ENCODE results near the gene COL26A1.
A peak's percentile ranks its signal among the peaks of the same experiment; 100 is the strongest.

The COL26A1 gene

GRCh38 chr7:101405474-101406067 is 42.9 kb downstream of the COL26A1 start:
- Histone ChIP-seq H3K4me3 (no peak overlapping the region), H3K4me1 (peaks cover 0 to 8% (median 2%) of the 10 kb centered on the region in 4 donors), H3K27me3 (peaks cover 0 to 46% of the 10 kb centered on the region in 2 donors), H3K9me3 (peaks cover 6 to 24% (median 21%) of the 10 kb centered on the region in 3 donors), H3K36me3 (no peaks in the 10 kb centered on the region), H3K27ac (no peak overlapping the region)
- intact Hi-C loops (cut with DNase I; ENCODE audit: low total_unique reads) = no loop called here
- TF ChIP-seq CTCF (IDR thresholded peaks at IDR 0.05) = no peak
- no peak for DNase-seq

- Histone ChIP-seq H3K27me3 (peaks cover 0 to 48% of the 10 kb centered on the region in 2 donors), H3K4me1 (no peaks in the 10 kb centered on the region), H3K36me3 (no peaks in the 10 kb centered on the region), H3K9me3 (peaks cover 6 to 26% (median 21%) of the 10 kb centered on the region in 3 donors), H3K4me3 (no peak overlapping the region), H3K27ac (no peak overlapping the region)
- peak; percentile 35 to 57 for TF ChIP-seq CTCF (IDR thresholded peaks at IDR 0.05)
- no peak for DNase-seq
- intact Hi-C loops (cut with DNase I; ENCODE audit: low total_unique reads) = no loop called here
Observed at GRCh38 chr7:101410743-101411507, 48.2 kb downstream of the COL26A1 start.

- no peak for DNase-seq
- intact Hi-C loops (cut with DNase I; ENCODE audit: low total_unique reads) = no loop called here
- TF ChIP-seq CTCF (IDR thresholded peaks at IDR 0.05) = no peak
- Histone ChIP-seq H3K9me3 (peaks cover 6 to 26% (median 21%) of the 10 kb centered on the region in 3 donors), H3K36me3 (no peaks in the 10 kb centered on the region), H3K4me3 (no peak overlapping the region), H3K27me3 (peaks cover 0 to 42% of the 10 kb centered on the region in 2 donors), H3K4me1 (no peaks in the 10 kb centered on the region), H3K27ac (no peak overlapping the region)
Observed at GRCh38 chr7:101411508-101411874, 48.8 kb downstream of the COL26A1 start.

GRCh38 chr7:101412976-101413375 is 50.3 kb downstream of the COL26A1 start:
- Histone ChIP-seq H3K27ac (no peak overlapping the region), H3K9me3 (peaks cover 6 to 26% (median 21%) of the 10 kb centered on the region in 3 donors), H3K36me3 (no peaks in the 10 kb centered on the region), H3K4me1 (no peaks in the 10 kb centered on the region), H3K27me3 (peaks cover 0 to 30% of the 10 kb centered on the region in 2 donors), H3K4me3 (no peak overlapping the region)
- intact Hi-C loops (cut with DNase I; ENCODE audit: low total_unique reads) = no loop called here
- no peak for DNase-seq
- TF ChIP-seq CTCF (IDR thresholded peaks at IDR 0.05) = no peak

GRCh38 chr7:101418694-101419093 is 56.0 kb downstream of the COL26A1 start:
- intact Hi-C loops (cut with DNase I; ENCODE audit: low total_unique reads) = no loop called here
- Histone ChIP-seq H3K9me3 (no peaks in the 10 kb centered on the region), H3K27ac (no peak overlapping the region), H3K27me3 (peaks cover 0 to 44% of the 10 kb centered on the region in 2 donors), H3K4me1 (no peaks in the 10 kb centered on the region), H3K4me3 (no peak overlapping the region), H3K36me3 (no peaks in the 10 kb centered on the region)
- no peak for TF ChIP-seq CTCF (IDR thresholded peaks at IDR 0.05)
- DNase-seq = no peak
